ENCODE data around the gene MYORG. TPM values are rescaled to one million over a fixed set of nuclear protein-coding genes. Genes with fewer than 3 reads are reported as not detected.
"Not testable (repeated sequence)": the region's sequence is repeated elsewhere in the genome, so short reads cannot be mapped to it uniquely, and the experiment has no call there.

MYORG gene
- total RNA-seq, 1 donor, result 1.3 TPM

- DNase-seq (ENCODE audit: low read depth in 2 of 3, low spot score in 2 of 3), result not testable (repeated sequence)
Observed at GRCh38 chr9:34338079-34338478, 38.6 kb downstream of the MYORG start.

GRCh38 chr9:34337403-34337802 is 39.3 kb downstream of the MYORG start:
- no peak for DNase-seq (ENCODE audit: low read depth in 2 of 3, low spot score in 2 of 3)

GRCh38 chr9:34335376-34335775 is 41.3 kb downstream of the MYORG start:
- DNase-seq (ENCODE audit: low read depth in 2 of 3, low spot score in 2 of 3), result no peak

GRCh38 chr9:34334916-34335315 is 41.8 kb downstream of the MYORG start:
- no peak for DNase-seq (ENCODE audit: low read depth in 2 of 3, low spot score in 2 of 3)

GRCh38 chr9:34334337-34334824 is 42.3 kb downstream of the MYORG start:
- no peak for DNase-seq (ENCODE audit: low read depth in 2 of 3, low spot score in 2 of 3)

GRCh38 chr9:34333836-34334235 is 42.9 kb downstream of the MYORG start:
- DNase-seq (ENCODE audit: low read depth in 2 of 3, low spot score in 2 of 3), result no peak

GRCh38 chr9:34332076-34332964 is 44.4 kb downstream of the MYORG start:
- DNase-seq (ENCODE audit: low read depth in 2 of 3, low spot score in 2 of 3), result peak in 2 of 3 donors; percentile 50 to 70

GRCh38 chr9:34331196-34331595 is 45.5 kb downstream of the MYORG start:
- no peak for DNase-seq (ENCODE audit: low read depth in 2 of 3, low spot score in 2 of 3)

GRCh38 chr9:34328987-34329832 is 47.5 kb downstream of the MYORG start, which contains the start of the genes KIF24 and NUDT2:
KIF24 (minus strand) TSS chr9:34329268; CDS start chr9:34311346, 17,922 bp downstream.
NUDT2 (plus strand) TSS chr9:34329569; CDS start chr9:34339040, 9,471 bp downstream.
- DNase-seq (ENCODE audit: low read depth in 2 of 3, low spot score in 2 of 3), result peak; percentile 92 to 100 (median 99)

- no peak for DNase-seq (ENCODE audit: low read depth in 2 of 3, low spot score in 2 of 3)
Observed at GRCh38 chr9:34328500-34328986, 48.2 kb downstream of the MYORG start.

GRCh38 chr9:34326690-34327089 is 50.0 kb downstream of the MYORG start:
- no peak for DNase-seq (ENCODE audit: low read depth in 2 of 3, low spot score in 2 of 3)

GRCh38 chr9:34322899-34323591 is 53.7 kb downstream of the MYORG start:
- DNase-seq (ENCODE audit: low read depth in 2 of 3, low spot score in 2 of 3), result no peak

GRCh38 chr9:34321451-34321850 is 55.2 kb downstream of the MYORG start:
- no peak for DNase-seq (ENCODE audit: low read depth in 2 of 3, low spot score in 2 of 3)

- no peak for DNase-seq (ENCODE audit: low read depth in 2 of 3, low spot score in 2 of 3)
Observed at GRCh38 chr9:34318163-34318790, 58.4 kb downstream of the MYORG start.

GRCh38 chr9:34317436-34317835 is 59.3 kb downstream of the MYORG start:
- DNase-seq (ENCODE audit: low read depth in 2 of 3, low spot score in 2 of 3), result no peak

Small RNA genes within 50 kb of the gene (small RNA-seq; reads per million reads assigned to genes)
- gene RF00019, result not detected

Other genes with a start within 250 kb of the MYORG start
- 25.3 TPM for gene UBAP1, start 197.9 kb downstream of the MYORG start, total RNA-seq
- 2.2 TPM for gene KIF24, start 47.6 kb downstream of the MYORG start, total RNA-seq
- 14.3 TPM for gene NUDT2, start 47.3 kb downstream of the MYORG start, total RNA-seq
- 3.2 TPM for gene FAM219A, start 81.7 kb upstream of the MYORG start, total RNA-seq
- not detected for gene DNAI1, start 81.9 kb upstream of the MYORG start, total RNA-seq
- gene ENHO, start 146.1 kb upstream of the MYORG start, total RNA-seq, result not detected
- gene CNTFR, start 212.8 kb upstream of the MYORG start, total RNA-seq, result not detected
- 61.7 TPM for gene RPP25L, start 235.2 kb upstream of the MYORG start, total RNA-seq
- gene DCTN3, start 243.6 kb upstream of the MYORG start, total RNA-seq, result 74.1 TPM

Data from hematopoietic multipotent progenitor cell (in vitro differentiated cells).